Activated CD8-positive, alpha-beta memory T cell treated with anti-CD3 and anti-CD28 coated beads, Interleukin-2, amount 50 U/mL, for 48 hours (primary cell): ENCODE data around the gene GAN.

Experiments
- DNase-seq: peaks from one replicate; pipeline ENCODE4 v3.0.0-alpha.2; 2020

GAN gene

DNA sequence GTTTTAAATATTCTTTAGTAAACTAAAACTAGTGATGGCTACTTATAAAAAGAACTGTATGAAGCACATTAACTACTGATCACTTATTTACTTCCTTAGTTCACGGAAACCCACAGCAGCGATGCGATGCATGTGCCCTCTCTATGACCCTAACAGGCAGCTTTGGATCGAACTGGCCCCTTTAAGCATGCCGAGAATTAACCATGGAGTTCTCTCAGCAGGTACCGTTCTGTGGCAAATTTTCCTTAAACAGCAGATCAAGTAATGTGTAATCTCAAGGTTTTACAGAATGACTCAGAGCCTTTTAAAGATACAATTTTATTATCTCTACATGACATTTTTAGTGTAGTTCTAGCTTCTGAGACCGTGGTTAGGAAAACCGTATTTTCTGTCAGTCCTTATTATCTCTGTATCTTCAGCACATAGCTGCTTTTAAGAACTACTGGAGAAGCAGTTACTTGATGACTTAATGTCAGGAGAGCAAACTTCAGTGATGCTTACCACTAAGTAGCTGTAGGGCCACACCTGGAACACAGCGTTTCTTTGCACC lies 43.0 kb downstream of the GAN start:
- DNase-seq, result no peak

GRCh38 chr16:81358860-81359259 lies 44.1 kb downstream of the GAN start:
- no peak for DNase-seq

DNA sequence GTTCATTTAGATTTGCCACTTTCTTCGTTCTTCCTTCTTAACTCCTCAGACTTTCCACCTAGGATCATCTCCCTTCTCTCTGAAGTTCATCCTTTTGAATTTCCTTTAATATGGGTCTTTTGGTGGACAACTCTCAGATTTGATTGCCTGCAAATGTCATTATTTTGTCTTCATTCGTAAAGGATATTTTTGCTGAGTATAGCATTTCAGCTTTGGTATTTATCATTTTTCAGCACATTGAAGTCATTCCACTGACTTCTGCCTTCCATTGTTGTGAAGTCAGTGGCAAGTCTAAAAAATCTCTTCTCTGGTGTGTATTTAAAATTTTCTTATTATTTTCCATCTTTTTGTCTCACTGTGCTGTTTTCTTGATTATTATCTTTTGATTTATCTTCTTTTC lies 45.4 kb downstream of the GAN start:
- no peak for DNase-seq

- no peak for DNase-seq
Measured at GRCh38 chr16:81365731-81366130, 51.0 kb downstream of the GAN start.

DNA sequence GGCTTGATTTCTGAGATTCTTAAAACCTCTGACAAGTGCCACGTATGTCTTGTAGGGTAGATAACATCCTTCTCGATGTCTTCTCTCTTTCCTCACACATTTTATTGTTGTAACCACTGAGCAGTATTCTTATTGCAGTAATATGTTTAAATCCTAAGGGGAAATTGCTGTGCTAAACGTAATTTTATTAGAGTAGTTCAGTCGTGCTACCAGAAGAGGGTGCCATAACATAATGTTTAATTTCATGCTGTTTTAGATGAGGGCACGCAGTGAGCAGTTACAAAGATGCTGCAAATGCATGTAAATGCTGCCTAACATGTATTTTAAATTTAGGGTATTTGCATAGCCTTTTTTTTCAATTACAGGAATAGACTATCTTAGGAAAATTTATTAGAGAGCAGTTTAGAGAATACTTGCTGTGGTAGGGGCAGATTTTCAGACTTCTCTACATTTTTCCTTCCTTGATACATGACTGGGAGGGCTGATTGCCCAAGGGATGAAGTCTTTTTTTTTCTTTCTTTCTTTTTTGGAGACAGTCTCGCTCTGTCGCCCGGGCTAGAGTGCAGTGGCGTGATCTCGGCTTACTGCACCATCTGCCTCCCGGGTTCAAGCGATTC lies 51.7 kb downstream of the GAN start:
- DNase-seq, result no peak

DNA sequence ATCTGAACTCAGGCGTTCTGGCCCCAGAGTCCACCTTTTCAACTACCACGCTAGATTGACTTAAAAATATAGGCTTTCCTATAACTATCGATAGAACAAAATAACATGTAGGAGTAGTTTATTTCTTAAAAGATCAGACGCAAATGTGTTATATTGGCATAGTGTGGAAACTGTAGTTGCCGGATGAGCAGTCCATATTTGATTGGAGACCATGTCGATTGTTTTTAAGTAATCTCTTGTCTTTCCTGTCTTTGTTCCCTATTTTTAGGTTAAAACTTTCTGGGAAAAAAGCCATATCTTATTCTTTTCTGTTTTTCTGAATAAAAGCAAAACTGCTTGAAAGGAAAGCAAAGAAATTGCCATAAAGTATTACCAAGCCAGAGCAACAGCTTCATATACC lies 53.1 kb downstream of the GAN start:
- no peak for DNase-seq

- DNase-seq, result no peak
Measured at GRCh38 chr16:81369888-81370504, 55.2 kb downstream of the GAN start.

- DNase-seq, result no peak
Measured at GRCh38 chr16:81371106-81371505, 56.3 kb downstream of the GAN start.

- no peak for DNase-seq
Measured at GRCh38 chr16:81374550-81374949, 59.8 kb downstream of the GAN start.

DNA sequence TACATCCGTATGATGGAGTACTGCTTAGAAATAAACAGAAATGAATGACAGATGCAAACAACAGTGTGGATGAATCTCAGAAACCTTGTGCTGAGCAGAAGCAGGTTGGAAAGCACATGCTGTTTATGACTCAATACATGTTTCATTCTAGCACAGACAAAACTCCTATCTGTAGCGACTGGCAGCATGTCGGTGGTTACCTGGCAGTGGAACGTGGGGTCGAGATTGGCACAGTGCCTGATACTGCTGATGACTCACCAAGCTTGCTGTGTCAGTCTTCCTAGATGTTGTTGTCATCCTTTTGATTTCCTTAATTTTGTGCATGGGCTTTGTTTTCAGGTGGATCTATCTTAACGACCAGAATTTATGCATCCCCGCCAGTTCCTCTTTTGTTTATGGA lies 62.1 kb downstream of the GAN start:
- DNase-seq, result no peak

DNA sequence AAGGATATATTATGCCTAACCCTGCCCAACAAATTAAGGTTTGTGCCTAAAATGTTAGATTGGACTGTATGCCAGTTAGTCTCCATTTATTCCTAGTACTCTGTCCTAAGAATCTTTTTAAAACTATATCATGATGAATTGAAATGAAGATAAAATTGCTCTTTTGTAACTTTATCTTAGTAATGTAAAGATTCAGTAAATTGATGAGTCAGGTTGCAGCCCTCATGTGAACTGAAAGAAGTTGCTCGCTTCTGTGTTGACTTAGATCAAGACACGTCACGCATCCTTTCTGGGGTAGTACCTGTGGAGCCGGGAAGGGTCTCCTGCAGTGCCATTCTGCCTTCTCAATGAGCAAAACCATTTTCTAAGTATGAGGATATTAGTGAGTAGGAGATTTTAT lies 63.3 kb downstream of the GAN start:
- no peak for DNase-seq

- no peak for DNase-seq
Measured at GRCh38 chr16:81380932-81381331, 66.2 kb downstream of the GAN start.

DNA sequence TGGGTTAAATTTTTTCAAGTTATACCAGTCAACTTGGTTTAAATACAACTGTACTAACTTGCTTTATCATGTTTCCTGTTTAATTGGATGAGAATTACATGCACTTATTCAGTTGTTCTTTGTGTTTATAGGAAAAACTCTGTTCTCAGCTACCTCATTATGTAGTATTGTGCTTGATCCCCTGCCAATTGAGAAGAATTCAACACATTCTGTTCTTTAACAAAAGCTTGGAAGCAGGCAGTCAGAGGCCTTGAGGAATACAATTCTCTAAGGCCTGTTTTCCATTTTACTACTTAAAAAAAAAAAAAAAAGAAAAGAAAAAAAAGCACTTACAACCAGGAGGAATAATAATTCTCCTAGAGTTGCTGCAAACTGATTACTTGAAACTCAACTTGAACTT lies 69.2 kb downstream of the GAN start:
- DNase-seq, result no peak

DNA sequence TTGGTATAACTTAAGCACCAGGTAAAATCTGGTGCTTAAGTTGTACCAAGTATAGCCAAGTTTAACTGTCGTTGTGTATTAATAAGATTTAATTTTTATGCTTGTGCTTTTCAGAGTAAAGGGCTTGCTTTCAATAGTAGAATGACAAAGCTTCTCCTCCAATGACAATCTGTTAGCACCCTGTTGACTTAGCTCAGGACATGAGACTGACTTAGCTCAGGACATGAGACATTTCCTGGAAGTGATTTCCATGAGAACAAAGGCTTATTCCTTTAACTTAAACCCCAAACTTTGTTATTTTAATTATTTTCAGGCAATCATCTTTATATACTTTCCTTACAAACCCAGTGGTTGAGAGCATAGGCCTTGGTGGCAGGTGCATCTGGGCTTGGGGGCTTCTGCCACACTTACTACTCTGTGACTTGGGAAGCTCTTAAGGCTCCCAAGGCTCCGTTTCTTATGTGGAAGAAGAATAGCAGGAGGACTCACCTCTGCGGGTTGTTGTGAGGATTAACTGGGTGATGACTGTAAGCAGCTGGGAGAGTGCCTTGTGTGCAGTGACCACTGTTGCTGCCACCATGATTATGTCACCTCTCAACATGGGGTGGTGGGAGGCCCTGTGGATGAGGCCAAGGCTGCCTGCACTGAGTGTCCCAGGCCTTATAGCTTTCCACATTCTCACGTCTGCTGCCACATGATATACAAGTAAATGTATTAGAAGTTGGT lies 70.4 kb downstream of the GAN start:
- DNase-seq, result no peak

GRCh38 chr16:81388357-81388756 lies 73.6 kb downstream of the GAN start:
- DNase-seq, result no peak

- peak; percentile 10 for DNase-seq
Measured at GRCh38 chr16:81390840-81391239, 76.1 kb downstream of the GAN start.

DNA sequence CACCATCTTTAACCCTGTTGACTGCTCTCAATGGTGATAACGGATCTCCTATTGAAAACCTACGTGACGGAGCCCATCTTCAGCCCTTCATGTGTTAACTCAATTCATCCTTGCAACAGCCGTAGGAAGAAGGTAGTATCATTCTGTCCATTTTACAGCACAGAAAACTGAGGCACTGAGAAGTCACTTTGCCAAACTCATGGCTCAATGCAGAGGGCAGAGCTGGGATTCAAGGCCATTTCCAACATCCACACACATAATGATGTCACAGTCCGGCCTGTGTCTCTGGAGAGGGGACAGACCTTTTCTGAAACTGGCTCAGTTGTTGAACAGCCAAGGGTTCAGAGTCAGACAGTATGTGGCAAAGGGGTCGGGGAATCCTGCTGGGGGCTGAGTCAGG lies 77.2 kb downstream of the GAN start:
- peak; percentile 10 for DNase-seq

DNA sequence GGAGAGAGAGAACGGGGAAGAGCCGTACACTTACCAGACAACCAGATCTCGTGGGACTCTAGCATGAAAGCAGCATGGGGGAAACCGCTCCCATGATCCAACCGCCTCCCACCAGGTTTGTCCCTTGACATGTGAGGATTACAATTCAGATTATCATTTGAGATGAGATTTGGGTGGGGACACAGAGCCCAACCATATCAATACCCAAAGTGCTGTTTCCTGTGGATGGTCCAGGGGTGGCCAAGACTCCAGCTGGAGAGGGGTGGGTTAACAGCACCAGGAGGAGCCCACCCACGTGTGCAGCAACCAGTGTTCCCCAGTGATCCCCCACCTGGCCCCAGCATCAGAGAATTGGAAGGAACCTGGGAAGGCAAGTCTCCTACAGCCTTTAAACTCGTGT lies 79.7 kb downstream of the GAN start:
- peak; percentile 23 for DNase-seq

GRCh38 chr16:81394966-81395655 lies 80.3 kb downstream of the GAN start:
- DNase-seq, result peak; percentile 42

DNA sequence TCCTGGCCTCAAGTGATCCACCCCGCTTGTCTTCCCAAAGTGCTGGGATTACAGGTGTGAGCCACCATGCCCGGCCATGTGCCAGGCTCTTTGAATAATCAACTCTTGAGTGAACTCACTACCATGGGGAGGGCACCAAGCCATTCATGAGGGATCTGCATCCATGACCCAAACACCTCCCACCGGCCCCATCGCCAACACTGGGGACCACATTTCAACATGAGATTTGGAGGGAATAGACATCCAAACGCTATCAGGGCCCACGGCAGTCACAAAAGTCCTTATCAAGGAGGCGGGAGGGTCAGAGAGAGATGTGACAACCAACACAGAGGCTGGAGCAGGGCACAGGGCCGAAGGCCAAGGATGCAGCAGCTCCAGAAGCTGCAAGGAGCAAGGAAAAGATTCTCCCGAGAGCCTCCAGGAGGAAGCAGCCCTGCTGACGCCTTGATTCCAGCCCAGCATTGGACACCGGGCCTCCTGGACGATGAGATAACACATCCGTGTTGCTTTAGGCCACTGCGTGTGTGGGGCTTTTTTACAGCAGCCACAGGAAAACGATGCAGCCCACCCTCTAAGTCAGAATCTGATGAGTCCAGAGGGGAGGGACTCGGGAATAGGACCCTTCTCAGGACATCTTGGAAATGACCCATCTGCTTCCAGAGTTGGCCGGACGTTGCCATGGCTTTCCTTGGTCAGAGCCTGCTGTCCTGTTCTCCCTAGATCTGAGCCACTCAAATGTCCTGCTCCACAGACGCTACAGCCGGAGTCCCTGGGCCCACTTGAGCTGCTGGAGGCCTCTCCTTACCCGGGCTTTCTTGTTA lies 82.5 kb downstream of the GAN start:
- DNase-seq, result peak; percentile 40

- no peak for DNase-seq
Measured at GRCh38 chr16:81397879-81398520, 83.2 kb downstream of the GAN start.

DNA sequence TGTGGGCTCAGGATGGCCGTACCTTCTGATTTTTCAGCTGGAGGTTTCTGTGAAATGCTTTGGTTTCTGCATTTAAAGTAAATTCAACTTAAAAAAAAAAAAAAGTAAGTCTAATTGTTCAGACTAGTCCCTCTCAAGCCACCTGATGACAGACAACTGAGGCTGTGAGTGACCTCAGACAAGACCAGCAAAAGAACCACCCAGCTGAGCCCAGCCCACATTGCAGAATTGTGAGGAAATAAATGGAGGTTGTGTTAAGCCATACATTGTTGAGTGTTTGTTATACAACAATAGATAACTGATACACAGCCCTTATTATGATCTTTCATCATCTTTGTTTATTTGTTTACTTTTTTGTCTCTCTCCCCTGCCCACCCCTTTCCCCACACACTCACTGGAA lies 85.1 kb downstream of the GAN start:
- no peak for DNase-seq
